Fibroblast of the conjunctiva (primary cell): ENCODE results near the gene NCL.

Experiments
- DNase-seq: peaks from one replicate; pipeline ENCODE4 v3.0.0-alpha.2; 2010; ENCODE audit warnings: low read depth

NCL gene, protein sequence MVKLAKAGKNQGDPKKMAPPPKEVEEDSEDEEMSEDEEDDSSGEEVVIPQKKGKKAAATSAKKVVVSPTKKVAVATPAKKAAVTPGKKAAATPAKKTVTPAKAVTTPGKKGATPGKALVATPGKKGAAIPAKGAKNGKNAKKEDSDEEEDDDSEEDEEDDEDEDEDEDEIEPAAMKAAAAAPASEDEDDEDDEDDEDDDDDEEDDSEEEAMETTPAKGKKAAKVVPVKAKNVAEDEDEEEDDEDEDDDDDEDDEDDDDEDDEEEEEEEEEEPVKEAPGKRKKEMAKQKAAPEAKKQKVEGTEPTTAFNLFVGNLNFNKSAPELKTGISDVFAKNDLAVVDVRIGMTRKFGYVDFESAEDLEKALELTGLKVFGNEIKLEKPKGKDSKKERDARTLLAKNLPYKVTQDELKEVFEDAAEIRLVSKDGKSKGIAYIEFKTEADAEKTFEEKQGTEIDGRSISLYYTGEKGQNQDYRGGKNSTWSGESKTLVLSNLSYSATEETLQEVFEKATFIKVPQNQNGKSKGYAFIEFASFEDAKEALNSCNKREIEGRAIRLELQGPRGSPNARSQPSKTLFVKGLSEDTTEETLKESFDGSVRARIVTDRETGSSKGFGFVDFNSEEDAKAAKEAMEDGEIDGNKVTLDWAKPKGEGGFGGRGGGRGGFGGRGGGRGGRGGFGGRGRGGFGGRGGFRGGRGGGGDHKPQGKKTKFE

GRCh38 chr2:231463698-231464575, at the start of gene NCL:
NCL (minus strand) TSS chr2:231464484; CDS start chr2:231464353, 131 bp downstream.
- peak; percentile 97 for DNase-seq

DNA sequence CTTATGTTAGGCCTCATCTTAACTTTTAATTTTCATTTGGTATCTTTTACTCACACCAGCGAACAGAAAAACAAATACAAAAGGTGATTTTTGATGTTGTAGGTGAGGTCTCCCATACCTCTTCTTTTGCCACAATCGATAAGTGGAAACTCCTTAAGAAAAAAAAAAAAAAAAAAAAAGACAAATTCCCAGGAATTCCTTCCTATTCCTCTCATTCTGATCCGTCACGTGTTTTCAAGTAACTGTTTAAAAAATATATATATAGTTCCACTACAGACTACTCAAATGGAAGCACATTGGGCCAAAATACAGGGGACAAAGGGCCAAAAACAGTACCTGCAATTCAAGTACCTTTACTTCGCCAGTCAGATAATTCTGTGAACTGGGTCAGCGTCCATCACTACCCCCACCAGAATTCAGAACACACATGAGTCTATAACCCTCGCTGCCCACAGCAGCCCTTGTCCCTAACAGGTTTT, 49.5 kb upstream of the NCL start:
- no peak for DNase-seq

- DNase-seq, result no peak
Measured at GRCh38 chr2:231512222-231512621, 47.9 kb upstream of the NCL start.

GRCh38 chr2:231503766-231504165, 39.5 kb upstream of the NCL start:
- DNase-seq, result no peak

- no peak for DNase-seq
Measured at GRCh38 chr2:231502596-231502995, 38.3 kb upstream of the NCL start.

GRCh38 chr2:231497651-231498050, 33.4 kb upstream of the NCL start:
- no peak for DNase-seq

DNA sequence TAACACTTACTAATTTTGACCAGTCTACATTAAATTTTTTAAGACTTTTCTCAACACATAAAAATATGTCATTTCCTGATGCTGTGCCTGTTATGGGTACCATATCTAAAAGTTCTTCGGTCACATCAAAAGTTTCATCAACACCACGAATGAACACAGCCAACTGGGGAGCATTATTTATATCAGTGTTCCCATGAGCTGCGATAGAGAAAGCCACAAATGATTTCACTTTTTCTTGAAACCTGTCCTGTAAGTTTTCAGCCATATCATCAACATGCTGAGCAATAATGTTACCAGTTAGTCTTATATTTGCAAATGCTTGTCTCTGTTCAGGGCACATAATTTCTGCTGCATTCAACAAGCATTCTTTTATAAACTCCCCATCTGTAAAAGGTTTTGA, 30.4 kb upstream of the NCL start:
- DNase-seq, result no peak

GRCh38 chr2:231490801-231491200, 26.5 kb upstream of the NCL start:
- DNase-seq, result no peak

- DNase-seq, result no peak
Measured at GRCh38 chr2:231489990-231490389, 25.7 kb upstream of the NCL start.

GRCh38 chr2:231488331-231488730, 24.0 kb upstream of the NCL start:
- no peak for DNase-seq

GRCh38 chr2:231486851-231487596, 22.7 kb upstream of the NCL start:
- DNase-seq, result no peak

GRCh38 chr2:231483398-231484329, 19.4 kb upstream of the NCL start:
- no peak for DNase-seq

GRCh38 chr2:231482806-231483391, 18.6 kb upstream of the NCL start:
- peak; percentile 16 for DNase-seq

- no peak for DNase-seq
Measured at GRCh38 chr2:231480781-231481180, 16.5 kb upstream of the NCL start.

DNA sequence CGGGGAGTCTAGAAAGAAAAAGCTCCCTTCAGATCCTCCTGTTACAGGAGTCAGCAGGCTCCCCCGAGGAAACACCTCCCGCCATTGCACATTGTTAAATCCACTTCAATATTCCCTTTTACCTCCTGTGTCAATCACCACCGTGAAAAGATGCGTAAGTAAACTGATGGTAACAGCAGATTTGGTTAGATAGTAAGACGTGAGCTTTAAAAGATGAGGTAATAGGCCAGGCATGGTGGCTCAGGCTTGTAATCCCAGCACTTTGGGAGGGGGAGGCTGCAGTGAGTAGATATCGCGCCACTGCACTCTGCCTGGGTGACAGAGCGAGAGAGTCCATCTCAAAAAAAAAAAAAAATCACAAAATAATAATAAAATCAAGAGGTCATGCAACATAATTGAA, 15.2 kb upstream of the NCL start:
- DNase-seq, result no peak

GRCh38 chr2:231476920-231477319, 12.6 kb upstream of the NCL start:
- no peak for DNase-seq

- DNase-seq, result no peak
Measured at GRCh38 chr2:231475965-231476364, 11.7 kb upstream of the NCL start.

DNA sequence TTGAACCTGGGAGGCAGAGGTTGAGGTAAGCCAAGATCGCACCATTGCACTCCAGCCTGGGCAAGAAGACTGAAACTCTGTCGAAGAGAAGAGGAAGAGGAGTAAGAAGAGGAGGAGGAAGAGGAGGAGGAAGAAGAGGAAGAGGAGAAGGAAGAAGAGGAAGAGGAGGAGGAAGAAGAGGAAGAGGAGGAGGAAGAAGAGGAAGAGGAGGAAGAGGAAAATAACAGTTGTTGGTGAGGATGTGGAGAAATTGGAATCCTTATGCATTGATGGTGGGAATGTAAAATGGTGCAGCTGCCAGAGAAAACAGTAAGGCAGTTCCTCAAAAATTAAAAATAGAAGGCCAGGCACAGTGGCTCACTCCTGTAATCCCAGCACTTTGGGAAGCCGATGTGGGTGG, 8.5 kb upstream of the NCL start:
- no peak for DNase-seq

GRCh38 chr2:231470246-231470900, 6.1 kb upstream of the NCL start:
- no peak for DNase-seq

GRCh38 chr2:231469583-231469950, 5.3 kb upstream of the NCL start:
- no peak for DNase-seq
